Type B pancreatic cell (in vitro differentiated cells): ENCODE results near the gene DYNLRB1. TPM values are rescaled to one million over a fixed set of nuclear protein-coding genes. Genes with fewer than 3 reads are reported as not detected.
A peak's percentile ranks its signal among the peaks of the same experiment; 100 is the strongest.

ENCODE experiments used
- DNase-seq: peaks from one replicate; pipeline ENCODE4 v3.0.0; 2021; ENCODE audit warnings: mixed read lengths; ENCODE audit not compliant: unreplicated experiment; ENCODE audit errors: extremely low spot score
- H3K27ac Mint-ChIP-seq: 2 replicates; pipeline ENCODE4 v1.8.0; 2021; ENCODE audit warnings: mild to moderate bottlenecking, mixed read lengths
- H3K27me3 Mint-ChIP-seq: 2 replicates; pipeline ENCODE4 v1.8.0; 2021; ENCODE audit warnings: mixed read lengths
- H3K36me3 Mint-ChIP-seq: 2 replicates; pipeline ENCODE4 v1.8.0; 2021; ENCODE audit warnings: mixed read lengths
- H3K4me1 Mint-ChIP-seq: one replicate; pipeline ENCODE4 v1.8.0; 2021; ENCODE audit warnings: mixed read lengths; ENCODE audit not compliant: unreplicated experiment
- H3K4me3 Mint-ChIP-seq: 2 replicates; pipeline ENCODE4 v1.8.0; 2021; ENCODE audit warnings: mild to moderate bottlenecking, mixed read lengths
- H3K9me3 Mint-ChIP-seq: 2 replicates; pipeline ENCODE4 v1.8.0; 2021; ENCODE audit warnings: mixed read lengths
- total RNA-seq: library from RNA; stranded (reverse); gene quantifications from 2 replicates; pipeline ENCODE4 v1.2.1, GENCODE V29; 2021; ENCODE audit warnings: low replicate concordance
- TF ChIP-seq, protein P1 (sequence below): fragments of 200-600 bp; sonication (generic); conservative IDR thresholded peaks from 2 replicates; pipeline ENCODE4 v1.5.0; 2021; ENCODE audit warnings: antibody characterized with exemption, mild to moderate bottlenecking

The DYNLRB1 gene
- total RNA-seq, 1 donor from 2014 or later, result 164 TPM

DNA sequence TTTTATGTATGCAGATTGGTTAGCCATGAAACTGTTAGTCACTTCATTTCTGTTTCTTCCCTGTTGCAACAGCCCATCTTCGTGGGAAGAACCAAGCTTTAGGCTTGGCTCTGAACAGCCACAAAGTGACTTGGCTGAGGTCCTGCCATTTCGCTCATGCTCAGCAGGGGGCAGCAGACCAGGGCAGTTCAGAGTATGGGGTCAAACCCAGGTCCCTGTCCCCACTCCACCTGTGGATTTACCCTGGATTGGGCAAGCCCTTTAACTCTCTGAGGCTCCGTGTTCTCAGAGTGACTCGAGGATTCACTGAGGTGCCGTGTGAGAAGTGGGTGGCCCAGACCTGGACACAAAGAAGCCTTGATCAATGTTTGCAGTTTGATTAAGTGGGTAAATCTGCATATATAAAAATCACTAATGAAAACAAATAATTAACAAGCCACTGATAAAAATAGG lies 22.5 kb downstream of the DYNLRB1 start:
- Mint-ChIP-seq H3K4me1 (peaks cover 6% of the 10 kb centered on the region), H3K27me3 (no peaks in the 10 kb centered on the region), H3K4me3 (no peak overlapping the region), H3K27ac (peak overlapping the region; percentile 36), H3K36me3 (peaks cover 55% of the 10 kb centered on the region), H3K9me3 (no peaks in the 10 kb centered on the region)
- DNase-seq, result no peak
- TF ChIP-seq, protein P1, sequence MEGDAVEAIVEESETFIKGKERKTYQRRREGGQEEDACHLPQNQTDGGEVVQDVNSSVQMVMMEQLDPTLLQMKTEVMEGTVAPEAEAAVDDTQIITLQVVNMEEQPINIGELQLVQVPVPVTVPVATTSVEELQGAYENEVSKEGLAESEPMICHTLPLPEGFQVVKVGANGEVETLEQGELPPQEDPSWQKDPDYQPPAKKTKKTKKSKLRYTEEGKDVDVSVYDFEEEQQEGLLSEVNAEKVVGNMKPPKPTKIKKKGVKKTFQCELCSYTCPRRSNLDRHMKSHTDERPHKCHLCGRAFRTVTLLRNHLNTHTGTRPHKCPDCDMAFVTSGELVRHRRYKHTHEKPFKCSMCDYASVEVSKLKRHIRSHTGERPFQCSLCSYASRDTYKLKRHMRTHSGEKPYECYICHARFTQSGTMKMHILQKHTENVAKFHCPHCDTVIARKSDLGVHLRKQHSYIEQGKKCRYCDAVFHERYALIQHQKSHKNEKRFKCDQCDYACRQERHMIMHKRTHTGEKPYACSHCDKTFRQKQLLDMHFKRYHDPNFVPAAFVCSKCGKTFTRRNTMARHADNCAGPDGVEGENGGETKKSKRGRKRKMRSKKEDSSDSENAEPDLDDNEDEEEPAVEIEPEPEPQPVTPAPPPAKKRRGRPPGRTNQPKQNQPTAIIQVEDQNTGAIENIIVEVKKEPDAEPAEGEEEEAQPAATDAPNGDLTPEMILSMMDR, result peak; percentile 89

DNA sequence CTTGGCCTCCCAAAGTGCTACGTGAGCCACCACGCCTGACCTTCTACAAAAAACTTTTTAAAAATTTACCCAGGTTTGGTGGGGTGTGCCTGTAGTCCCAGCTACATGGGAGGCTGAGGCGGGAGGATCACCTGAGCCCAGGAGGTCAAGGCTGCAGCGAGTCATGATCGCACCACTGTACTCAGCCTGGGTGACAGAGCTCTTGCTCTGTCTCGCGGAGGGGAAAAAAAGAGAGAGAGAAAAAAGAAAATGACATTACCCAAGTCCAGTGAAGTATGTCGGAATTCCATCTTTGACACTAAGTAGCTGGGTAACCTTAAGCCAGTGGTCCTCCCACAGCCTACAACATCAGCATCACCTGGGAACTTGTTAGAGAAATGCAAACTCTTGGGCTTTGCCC lies 23.5 kb downstream of the DYNLRB1 start:
- Mint-ChIP-seq H3K27me3 (no peaks in the 10 kb centered on the region), H3K4me3 (no peak overlapping the region), H3K27ac (no peak overlapping the region), H3K36me3 (peaks cover 48% of the 10 kb centered on the region), H3K4me1 (peaks cover 16% of the 10 kb centered on the region), H3K9me3 (no peaks in the 10 kb centered on the region)
- no peak for DNase-seq
- TF ChIP-seq, protein P1, result no peak

DNA sequence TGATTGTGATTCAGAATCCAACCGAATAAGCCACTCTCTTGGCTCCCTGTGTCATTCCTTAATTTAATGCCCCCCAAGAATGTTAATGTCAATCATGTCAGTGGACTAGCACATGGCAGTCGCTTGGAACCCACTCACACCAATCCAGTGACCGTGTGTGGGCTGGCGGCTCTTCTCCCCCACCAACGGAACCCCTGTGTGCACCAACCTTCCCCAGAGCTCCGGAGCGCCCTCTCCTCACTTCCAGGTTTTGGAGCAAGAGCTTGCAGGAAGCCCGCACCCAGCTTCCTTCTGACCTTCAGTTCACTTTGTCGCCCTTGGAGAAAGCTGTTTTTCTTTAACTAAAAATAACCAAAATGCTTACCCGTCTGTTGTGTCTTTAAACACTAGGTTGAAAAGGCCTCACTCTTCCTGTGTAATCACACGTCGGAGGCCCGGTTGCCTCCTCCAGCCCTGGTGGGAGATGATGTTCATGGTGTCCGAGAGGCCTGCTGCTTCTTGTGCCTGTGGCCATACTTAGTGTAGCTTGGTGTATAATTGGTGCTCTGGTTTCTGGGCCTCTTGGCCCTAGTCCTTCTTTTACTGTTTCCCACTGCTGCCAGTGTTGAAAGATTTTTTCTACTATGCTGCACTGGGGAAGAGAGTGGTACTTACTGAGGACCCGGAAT lies 24.5 kb downstream of the DYNLRB1 start:
- TF ChIP-seq, protein P1, result no peak
- Mint-ChIP-seq H3K9me3 (no peaks in the 10 kb centered on the region), H3K4me1 (peaks cover 18% of the 10 kb centered on the region), H3K27me3 (no peaks in the 10 kb centered on the region), H3K27ac (peak overlapping the region; percentile 2), H3K4me3 (no peak overlapping the region), H3K36me3 (peaks cover 40% of the 10 kb centered on the region)
- DNase-seq, result no peak

DNA sequence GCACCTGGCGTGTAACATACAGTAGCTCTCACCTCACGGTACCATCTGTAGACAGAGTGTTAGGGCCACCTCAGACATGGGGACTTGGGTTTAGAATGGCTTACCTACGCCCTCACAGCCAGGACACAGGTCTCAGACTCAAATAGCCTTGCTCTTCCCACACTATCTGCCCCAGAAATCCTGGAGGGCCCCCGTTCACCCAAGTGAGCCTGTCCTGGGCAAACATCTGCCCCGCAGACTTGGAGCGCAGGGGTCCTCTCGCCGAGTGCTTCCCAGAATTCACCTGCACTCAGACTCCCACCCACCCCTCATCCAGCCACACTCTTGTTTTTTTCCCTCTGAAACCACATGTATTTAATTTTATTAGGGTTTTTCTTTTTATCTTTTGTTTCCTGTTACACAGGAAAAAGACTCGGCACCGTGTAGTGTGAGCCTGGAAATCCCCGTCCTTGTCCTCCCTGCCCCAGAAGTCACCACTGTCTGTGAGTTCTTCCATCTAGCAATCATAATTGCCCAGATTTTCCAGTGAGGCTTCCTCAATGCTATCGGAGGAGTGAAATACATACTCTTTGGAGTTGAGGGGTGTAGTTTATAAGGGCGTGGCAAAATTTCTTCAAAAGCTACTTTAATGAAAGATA lies 25.2 kb downstream of the DYNLRB1 start:
- no peak overlapping the region for H3K27ac Mint-ChIP-seq

GRCh38 chr20:34541917-34542316 lies 25.7 kb downstream of the DYNLRB1 start:
- no peak overlapping the region for H3K27ac Mint-ChIP-seq
- H3K4me3 Mint-ChIP-seq, result no peak overlapping the region
- H3K9me3 Mint-ChIP-seq, result no peaks in the 10 kb centered on the region
- TF ChIP-seq, protein P1, result no peak
- peaks cover 21% of the 10 kb centered on the region for H3K4me1 Mint-ChIP-seq
- H3K36me3 Mint-ChIP-seq, result peaks cover 35% of the 10 kb centered on the region
- no peak for DNase-seq
- no peaks in the 10 kb centered on the region for H3K27me3 Mint-ChIP-seq

More for the DNA sequence above, 25.2 kb downstream of the DYNLRB1 start:
- Mint-ChIP-seq H3K4me1 (peaks cover 18% of the 10 kb centered on the region), H3K4me3 (no peak overlapping the region), H3K27me3 (no peaks in the 10 kb centered on the region), H3K36me3 (peaks cover 35% of the 10 kb centered on the region), H3K9me3 (no peaks in the 10 kb centered on the region)
- no peak for DNase-seq
- TF ChIP-seq, protein P1, result no peak
